SK-N-SH (cell line): ENCODE data around the gene FRMD1.

ENCODE experiments used
- CTCF ChIP-seq: fragments of 200-600 bp; sonication (generic); IDR thresholded peaks from 2 replicates; pipeline ENCODE4 v1.6.1; 2017; ENCODE audit warnings: antibody characterized with exemption, mild to moderate bottlenecking, moderate library complexity
- FOXJ3 ChIP-seq: sonication (generic); formaldehyde crosslinking; IDR thresholded peaks from 2 replicates; pipeline ENCODE4 v1.5.1; 2020; ENCODE audit warnings: mild to moderate bottlenecking, missing genetic modification reagents
- REST ChIP-seq: IDR thresholded peaks from 2 replicates; pipeline ENCODE4 v1.6.1; 2012; ENCODE audit warnings: mild to moderate bottlenecking, low read depth, low read length, moderate library complexity

GRCh38 chr6:168097221-168097620, 18.2 kb upstream of the FRMD1 start:
- TF ChIP-seq CTCF (no peak), FOXJ3 (CRISPR knock-in tag) (no peak), REST (no peak)
